Spleen (tissue), 11 donors: Measurements from ENCODE around the gene GPR62. TPM values are rescaled to one million over a fixed set of nuclear protein-coding genes. Genes with fewer than 3 reads are reported as not detected.

Experiments used
- DNase-seq: peaks from one replicate; pipeline ENCODE4 v3.0.0-alpha.2; 2020
- H3K27ac ChIP-seq, 8 donors: fragments of 200-600 bp; sonication (generic) in 7 of 8; 1 replicate in 4 of 8; 2 replicates in 4 of 8; pipeline versions ENCODE4 v1.5.0 to v1.8.0; 2016 to 2021; ENCODE audit warnings: inconsistent platforms in 4 of 8, mild to moderate bottlenecking in 4 of 8, moderate library complexity in 1 of 8
- H3K27me3 ChIP-seq, 7 donors: fragments of 200-600 bp; sonication (generic) in 6 of 7; replicated peaks in 1 of 7; 1 replicate in 4 of 7; 2 replicates in 3 of 7; pipeline versions ENCODE4 v1.5.0 to v1.8.0; 2016 to 2021; ENCODE audit warnings: inconsistent platforms in 3 of 7, mild to moderate bottlenecking in 1 of 7
- H3K36me3 ChIP-seq, 6 donors: fragments of 200-600 bp; sonication (generic) in 5 of 6; 1 replicate in 4 of 6; 2 replicates in 2 of 6; pipeline versions ENCODE4 v1.5.0 to v1.8.0; 2016 to 2021; ENCODE audit warnings: inconsistent platforms in 2 of 6
- H3K4me1 ChIP-seq, 6 donors: fragments of 200-600 bp; sonication (generic) in 5 of 6; 1 replicate in 3 of 6; 2 replicates in 3 of 6; pipeline versions ENCODE4 v1.5.0 to v1.8.0; 2016 to 2021; ENCODE audit warnings: inconsistent platforms in 3 of 6
- H3K4me3 ChIP-seq, 8 donors: fragments of 200-600 bp; sonication (generic) in 7 of 8; 1 replicate in 4 of 8; 2 replicates in 4 of 8; pipeline versions ENCODE4 v1.5.0 to v1.8.0; 2016 to 2021; ENCODE audit warnings: inconsistent platforms in 4 of 8, mild to moderate bottlenecking in 4 of 8, moderate library complexity in 2 of 8
- H3K9me3 ChIP-seq, 8 donors: fragments of 200-600 bp; sonication (generic) in 7 of 8; 1 replicate in 4 of 8; 2 replicates in 4 of 8; pipeline versions ENCODE4 v1.5.0 to v1.8.0; 2016 to 2021; ENCODE audit warnings: inconsistent platforms in 4 of 8
- POLR2A ChIP-seq, 3 donors: fragments of 450-650 bp; IDR thresholded peaks; one replicate each; pipeline ENCODE4 v1.5.1; 2017; ENCODE audit warnings: antibody characterized with exemption in 3 of 3, mild to moderate bottlenecking in 1 of 3
- POLR2AphosphoS5 ChIP-seq, 3 donors: sonication (generic); formaldehyde crosslinking; IDR thresholded peaks; one replicate each; pipeline ENCODE4 v1.5.1; 2017; ENCODE audit warnings: antibody characterized with exemption in 3 of 3
- WGBS, 5 donors: extraction: QIAGEN DNeasy Blood & Tissue Kit in 3 of 5; methylation state at CpG; one replicate each; pipeline versions ENCODE4 v1.1.5 to v1.1.7; 2013 to 2018; 5-methylcytosine and 5-hydroxymethylcytosine counted together
- intact Hi-C: fragments of 100-400 bp; cut with DNase I; formaldehyde crosslinking; loops from one replicate; pipeline ENCODE4 v1.15.0; 2023; ENCODE audit warnings: low total_unique reads
- polyA plus RNA-seq, 3 donors: library from polyadenylated mRNA; stranded (reverse); fragments of 200-250 nt; gene quantifications; one replicate each; pipeline ENCODE4 v1.2.1, GENCODE V29; 2013
- total RNA-seq, 7 donors: library from RNA; depleted of rRNA in 3 of 7; stranded (reverse); fragments of >200 nt in 3 of 7; fragmentation: NEBNext Ultra II Directional in 4 of 7; extraction: Animal tissue kit (Norgen Biotek cat#: 25700) in 4 of 7; gene quantifications; one replicate each; pipeline versions ENCODE4 v1.1.0 to v1.2.1, GENCODE V29; 2016 to 2021
- TF ChIP-seq, protein P1 (sequence below), 11 experiments: fragments of 200-600 bp in 7 of 11; fragments of 450-650 bp in 4 of 11; sonication (generic) in 4 of 11; IDR thresholded peaks in 8 of 11; conservative IDR thresholded peaks in 3 of 11; 1 replicate in 7 of 11; 2 replicates in 4 of 11; pipeline versions ENCODE4 v1.4.0 to v1.8.0; 2016 to 2021; ENCODE audit warnings: antibody characterized with exemption in 11 of 11, inconsistent platforms in 4 of 11, mild to moderate bottlenecking in 1 of 11
- donor health status: healthy with polysubstance abuse.
- donor health status: DM: no; HTN: no; CAD: no; lungs with moderate emphysema.
- donor health status: DM: no; HTN: no; CAD: no.
- donor health status: Bipolar disorder and iron deficiency.
- donor health status: healthy.
- donor health status: DM: no; HTN: no; CAD: no.
- donor health status: DM: yes; HTN: yes; CAD: no.

GPR62 gene
- total and polyA plus RNA-seq, 10 donors = 0.04 to 0.39 (median 0.05) TPM; not detected in 6

DNA sequence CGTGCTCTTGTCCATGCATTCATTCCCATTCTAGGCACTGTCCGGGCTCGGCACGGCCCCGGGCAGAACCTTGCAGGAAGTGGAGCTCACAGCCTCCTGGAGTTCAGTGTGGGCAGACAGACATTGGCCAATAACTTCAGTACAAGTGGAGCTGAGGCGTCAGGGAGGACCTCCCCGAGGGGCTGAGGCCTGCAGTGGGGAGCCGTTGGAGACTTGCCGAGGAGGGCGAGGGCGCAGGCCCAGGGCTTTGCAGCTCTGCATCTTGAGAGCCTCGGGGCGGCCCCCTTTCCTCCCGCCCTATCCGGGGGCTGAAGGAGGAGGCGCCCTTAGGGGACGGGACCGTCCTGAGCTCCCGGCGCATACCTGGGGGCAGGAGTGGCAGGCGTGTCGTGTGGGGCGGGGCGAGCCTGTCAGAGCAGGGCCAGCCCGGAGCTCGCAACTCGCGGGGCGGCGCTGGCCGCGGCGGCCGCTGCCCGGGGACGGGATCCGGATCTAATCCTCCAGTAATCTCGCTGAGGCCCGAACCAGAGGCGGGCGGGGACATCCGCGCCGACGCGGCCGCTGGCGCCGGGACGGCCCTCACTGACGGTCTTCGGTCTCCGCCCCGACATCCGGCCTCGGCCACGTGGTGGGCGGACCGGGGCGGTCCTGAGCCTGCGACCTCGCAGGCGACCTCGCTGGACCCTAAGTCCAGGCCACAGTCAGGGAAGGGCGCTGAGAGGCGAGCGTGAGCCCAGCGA lies 27.8 kb downstream of the GPR62 start, which contains the start of gene ACY1:
TSS of gene ACY1 (plus strand) at position 698 of the 740 bp plus-strand sequence. CDS start 530 bp downstream, outside the sequence.
- TF ChIP-seq POLR2AphosphoS5 (IDR thresholded peaks at IDR 0.05) = peak; percentile 89 to 94 (median 93)
- peak in 2 of 3 donors; percentile 36 to 58 for TF ChIP-seq POLR2A (IDR thresholded peaks at IDR 0.05)
- TF ChIP-seq, protein P1, sequence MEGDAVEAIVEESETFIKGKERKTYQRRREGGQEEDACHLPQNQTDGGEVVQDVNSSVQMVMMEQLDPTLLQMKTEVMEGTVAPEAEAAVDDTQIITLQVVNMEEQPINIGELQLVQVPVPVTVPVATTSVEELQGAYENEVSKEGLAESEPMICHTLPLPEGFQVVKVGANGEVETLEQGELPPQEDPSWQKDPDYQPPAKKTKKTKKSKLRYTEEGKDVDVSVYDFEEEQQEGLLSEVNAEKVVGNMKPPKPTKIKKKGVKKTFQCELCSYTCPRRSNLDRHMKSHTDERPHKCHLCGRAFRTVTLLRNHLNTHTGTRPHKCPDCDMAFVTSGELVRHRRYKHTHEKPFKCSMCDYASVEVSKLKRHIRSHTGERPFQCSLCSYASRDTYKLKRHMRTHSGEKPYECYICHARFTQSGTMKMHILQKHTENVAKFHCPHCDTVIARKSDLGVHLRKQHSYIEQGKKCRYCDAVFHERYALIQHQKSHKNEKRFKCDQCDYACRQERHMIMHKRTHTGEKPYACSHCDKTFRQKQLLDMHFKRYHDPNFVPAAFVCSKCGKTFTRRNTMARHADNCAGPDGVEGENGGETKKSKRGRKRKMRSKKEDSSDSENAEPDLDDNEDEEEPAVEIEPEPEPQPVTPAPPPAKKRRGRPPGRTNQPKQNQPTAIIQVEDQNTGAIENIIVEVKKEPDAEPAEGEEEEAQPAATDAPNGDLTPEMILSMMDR (IDR thresholded peaks at IDR 0.05 in 8 of 11, conservative IDR thresholded peaks at IDR 0.05 in 3 of 11) = no peak
- H3K4me3 ChIP-seq = peak within 1 kb of the TSS; percentile 33 to 78 (median 64)
- intact Hi-C loops = no loop called here
- DNase-seq = peak; percentile 96
- 0 to 1% (median 0%) methylated on average over 21 to 68 of the region's 68 CpGs for WGBS, 5 donors
- no peaks in the 10 kb centered on the region for H3K9me3 ChIP-seq
- peaks cover 17 to 48% (median 33%) of the 10 kb centered on the region in 6 donors for H3K4me1 ChIP-seq
- H3K36me3 ChIP-seq = peaks cover 0 to 6% (median 0%) of the 10 kb centered on the region in 6 donors
- H3K27ac ChIP-seq = peak within 1 kb of the TSS; percentile 87 to 98 (median 96)
- no peaks in the 10 kb centered on the region for H3K27me3 ChIP-seq

DNA sequence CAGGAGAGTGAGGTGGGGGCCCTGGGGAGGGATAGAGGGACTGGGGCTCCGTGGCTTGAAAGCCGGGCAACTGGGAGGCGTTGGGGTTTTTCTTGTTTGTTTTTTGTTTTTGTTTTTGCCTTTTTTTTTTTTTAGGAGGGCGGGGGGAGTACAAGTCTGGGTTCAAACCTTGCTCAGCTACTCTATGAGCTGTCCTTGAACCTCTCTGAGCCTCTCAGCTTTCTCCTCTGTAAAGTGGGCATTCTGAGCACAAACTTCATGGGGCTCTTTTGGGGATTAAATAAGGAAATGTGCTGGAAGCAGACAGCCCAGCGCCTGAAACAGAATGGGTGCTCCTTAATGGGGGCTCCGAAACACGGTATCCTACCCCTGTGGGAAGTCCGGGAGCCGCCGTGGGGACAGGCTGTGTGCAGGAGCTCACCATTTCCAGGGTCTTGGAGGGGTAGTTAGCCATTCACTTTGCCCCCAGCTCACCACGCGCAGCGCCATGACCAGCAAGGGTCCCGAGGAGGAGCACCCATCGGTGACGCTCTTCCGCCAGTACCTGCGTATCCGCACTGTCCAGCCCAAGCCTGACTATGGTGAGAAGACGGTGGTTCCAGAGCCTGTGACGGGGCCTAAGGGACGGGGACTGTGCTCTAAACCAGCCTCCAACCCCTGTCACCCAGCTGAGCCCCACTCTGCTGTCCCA lies 28.5 kb downstream of the GPR62 start:
- Histone ChIP-seq H3K4me1 (peaks cover 17 to 48% (median 33%) of the 10 kb centered on the region in 6 donors), H3K36me3 (peaks cover 0 to 6% (median 0%) of the 10 kb centered on the region in 6 donors), H3K27ac (peak overlapping the region; percentile 87 to 98 (median 96)), H3K9me3 (no peaks in the 10 kb centered on the region), H3K27me3 (no peaks in the 10 kb centered on the region), H3K4me3 (peak overlapping the region; percentile 33 to 78 (median 64))
- intact Hi-C loops = no loop called here
- DNase-seq = no peak
- WGBS, 5 donors = 24 to 75% (median 71%) methylated on average over 7 to 22 of the region's 22 CpGs
- TF ChIP-seq POLR2AphosphoS5 (IDR thresholded peaks at IDR 0.05) (no peak), POLR2A (IDR thresholded peaks at IDR 0.05) (no peak)
- TF ChIP-seq, protein P1 (IDR thresholded peaks at IDR 0.05 in 8 of 11, conservative IDR thresholded peaks at IDR 0.05 in 3 of 11) = no peak

DNA sequence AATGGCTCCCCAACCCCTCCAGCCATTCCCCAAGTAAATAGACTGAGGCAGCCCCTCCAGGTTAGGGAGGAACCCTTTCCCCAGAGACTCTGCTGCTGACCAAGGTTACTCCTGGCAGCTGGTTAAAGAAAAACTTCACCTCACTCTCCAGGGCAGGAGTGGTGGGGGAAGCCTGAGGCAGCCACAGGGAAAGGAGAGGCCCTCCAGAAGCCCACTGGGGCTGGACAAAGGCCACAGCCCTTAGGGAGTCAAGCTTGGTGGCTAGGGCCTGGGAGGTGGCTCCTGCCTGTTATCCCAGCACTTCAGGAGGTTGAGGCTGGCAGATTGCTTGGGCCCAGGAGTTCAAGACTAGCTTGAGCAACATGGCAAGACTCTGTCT lies 29.1 kb downstream of the GPR62 start:
- TF ChIP-seq POLR2AphosphoS5 (IDR thresholded peaks at IDR 0.05) (no peak), POLR2A (IDR thresholded peaks at IDR 0.05) (no peak)
- TF ChIP-seq, protein P1 (IDR thresholded peaks at IDR 0.05 in 8 of 11, conservative IDR thresholded peaks at IDR 0.05 in 3 of 11) = no peak
- Histone ChIP-seq H3K4me1 (peaks cover 17 to 48% (median 33%) of the 10 kb centered on the region in 6 donors), H3K27ac (peak overlapping the region in 7 of 8 donors; percentile 87 to 98 (median 96))

DNA sequence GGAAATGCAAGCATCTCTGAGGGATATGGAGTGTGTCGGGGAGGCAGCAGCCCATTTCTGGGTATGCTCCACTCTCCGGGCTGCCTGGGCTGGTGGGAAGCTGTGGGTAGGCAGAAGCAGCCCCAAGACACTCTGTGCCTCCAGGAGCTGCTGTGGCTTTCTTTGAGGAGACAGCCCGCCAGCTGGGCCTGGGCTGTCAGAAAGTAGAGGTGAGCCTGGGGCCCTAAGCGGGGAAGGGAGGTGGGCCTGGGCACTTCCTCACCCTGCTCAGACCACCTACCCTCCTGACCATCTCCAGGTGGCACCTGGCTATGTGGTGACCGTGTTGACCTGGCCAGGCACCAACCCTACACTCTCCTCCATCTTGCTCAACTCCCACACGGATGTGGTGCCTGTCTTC lies 29.9 kb downstream of the GPR62 start:
- no peak for DNase-seq
- intact Hi-C loops = no loop called here
- peak overlapping the region in 2 of 8 donors; percentile 30 to 87 for H3K27ac ChIP-seq

More for the DNA sequence above, 29.1 kb downstream of the GPR62 start:
- DNase-seq = no peak
- Histone ChIP-seq H3K4me3 (no peak overlapping the region), H3K27me3 (no peaks in the 10 kb centered on the region), H3K9me3 (no peaks in the 10 kb centered on the region), H3K36me3 (peaks cover 0 to 6% (median 0%) of the 10 kb centered on the region in 6 donors)
- intact Hi-C loops = no loop called here

More for the DNA sequence above, 29.9 kb downstream of the GPR62 start:
- WGBS, 5 donors = 86 to 94% (median 91%) methylated on average over 3 to 6 of the region's 6 CpGs
- TF ChIP-seq POLR2A (IDR thresholded peaks at IDR 0.05) = no peak
- no peak for TF ChIP-seq POLR2AphosphoS5 (IDR thresholded peaks at IDR 0.05)
- TF ChIP-seq, protein P1 (IDR thresholded peaks at IDR 0.05 in 8 of 11, conservative IDR thresholded peaks at IDR 0.05 in 3 of 11) = no peak
- Histone ChIP-seq H3K4me3 (no peak overlapping the region), H3K4me1 (peaks cover 17 to 48% (median 33%) of the 10 kb centered on the region in 6 donors), H3K9me3 (no peaks in the 10 kb centered on the region), H3K36me3 (peaks cover 0 to 7% (median 0%) of the 10 kb centered on the region in 6 donors), H3K27me3 (no peaks in the 10 kb centered on the region)
